Fibroblast of peridontal ligament (primary cell): ENCODE measurements around the gene PROCA1.

Experiments used
- DNase-seq: peaks from one replicate; pipeline ENCODE4 v3.0.0-alpha.2; 2010; ENCODE audit errors: extremely low read depth

PROCA1 gene

DNA sequence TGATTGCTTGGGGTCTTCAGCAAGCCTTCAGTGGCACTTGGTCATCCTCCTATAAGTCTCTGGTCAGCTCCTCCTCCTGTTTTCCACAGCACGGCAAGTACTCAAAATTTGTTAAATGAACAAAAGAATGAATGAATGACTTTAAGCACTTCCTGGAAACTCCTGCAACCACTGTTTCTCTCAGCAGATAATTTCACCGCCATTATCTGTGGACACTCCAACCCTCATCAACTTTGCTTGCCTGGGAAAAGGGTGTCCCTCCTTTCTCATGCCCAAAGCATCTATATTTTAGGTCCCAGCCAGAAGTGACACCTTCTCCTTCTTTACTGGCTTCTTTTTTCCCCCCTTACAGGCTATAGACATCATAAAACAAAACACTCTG, 4.4 kb downstream of the PROCA1 start:
- DNase-seq: no peak

DNA sequence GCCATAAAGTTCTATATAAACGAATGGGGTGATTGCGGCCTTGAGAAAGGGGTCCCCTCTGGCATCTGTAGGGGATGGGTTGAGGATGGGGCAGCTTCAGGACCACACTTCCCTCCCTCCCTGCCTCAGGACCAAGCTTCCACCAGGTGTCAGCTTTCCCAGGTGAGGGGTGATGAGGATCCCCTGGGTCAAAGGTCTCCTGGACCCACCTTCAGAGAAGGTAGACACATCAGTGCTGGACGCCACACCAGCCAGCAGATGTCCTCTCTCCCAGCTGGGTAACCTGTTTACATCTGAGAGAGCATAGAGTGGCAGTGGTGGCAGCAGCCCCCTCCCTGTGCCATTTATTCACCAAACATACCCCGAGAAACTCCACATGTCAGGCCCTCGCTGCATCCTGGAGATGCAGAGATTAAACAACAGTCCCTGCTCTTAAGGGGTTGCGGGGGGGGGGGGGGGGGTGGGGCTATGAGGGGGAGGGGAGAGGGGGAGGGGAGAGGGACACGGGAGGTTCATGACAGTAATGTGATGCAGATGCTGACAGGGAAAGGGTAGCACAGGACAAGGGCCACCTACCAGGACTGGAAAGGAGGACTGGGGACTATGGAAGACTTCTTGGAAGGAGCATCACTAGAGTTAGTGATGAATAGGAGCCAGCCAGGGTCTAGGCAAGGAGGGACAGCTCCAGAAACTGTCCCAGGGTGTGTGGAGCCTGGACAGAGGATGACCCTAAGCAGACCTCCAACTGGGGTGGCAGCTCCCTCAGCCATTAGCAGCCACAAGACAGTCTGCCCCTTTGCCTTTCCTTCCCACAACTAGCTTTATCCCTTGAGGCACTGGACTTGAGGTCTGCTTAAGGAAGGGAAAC, 5.0 kb downstream of the PROCA1 start:
- DNase-seq: no peak

GRCh38 chr17:28705728-28706334, 5.9 kb downstream of the PROCA1 start:
- DNase-seq: no peak

DNA sequence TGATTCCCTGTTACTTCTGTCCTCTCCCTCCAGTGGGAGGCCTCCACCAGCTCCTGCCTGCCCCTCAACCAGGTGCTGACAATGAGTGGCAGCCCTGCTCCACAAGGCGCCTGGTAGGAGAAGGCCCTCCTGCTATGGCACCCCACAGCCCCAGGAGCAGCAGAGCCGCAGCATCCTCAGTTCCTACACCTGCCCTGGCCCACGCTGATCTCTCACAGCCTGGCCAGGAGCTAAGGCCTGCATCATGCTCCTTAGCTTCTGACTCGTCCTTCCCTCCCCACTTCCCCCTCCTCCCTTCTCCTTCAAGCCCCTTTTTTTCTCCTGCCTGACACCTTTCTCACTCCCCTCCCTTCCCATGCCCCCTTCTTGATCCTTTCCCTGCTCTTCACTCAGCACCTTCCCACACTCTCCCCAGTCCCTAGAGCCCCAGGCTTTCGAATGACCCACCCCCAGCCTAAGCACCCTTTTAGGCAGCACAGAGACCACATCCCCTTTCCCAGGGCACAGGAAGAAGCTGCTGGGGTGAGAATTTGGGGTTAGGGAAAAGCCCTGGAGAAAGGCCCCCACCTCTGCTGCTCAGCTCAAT, 6.5 kb downstream of the PROCA1 start:
- no peak for DNase-seq

DNA sequence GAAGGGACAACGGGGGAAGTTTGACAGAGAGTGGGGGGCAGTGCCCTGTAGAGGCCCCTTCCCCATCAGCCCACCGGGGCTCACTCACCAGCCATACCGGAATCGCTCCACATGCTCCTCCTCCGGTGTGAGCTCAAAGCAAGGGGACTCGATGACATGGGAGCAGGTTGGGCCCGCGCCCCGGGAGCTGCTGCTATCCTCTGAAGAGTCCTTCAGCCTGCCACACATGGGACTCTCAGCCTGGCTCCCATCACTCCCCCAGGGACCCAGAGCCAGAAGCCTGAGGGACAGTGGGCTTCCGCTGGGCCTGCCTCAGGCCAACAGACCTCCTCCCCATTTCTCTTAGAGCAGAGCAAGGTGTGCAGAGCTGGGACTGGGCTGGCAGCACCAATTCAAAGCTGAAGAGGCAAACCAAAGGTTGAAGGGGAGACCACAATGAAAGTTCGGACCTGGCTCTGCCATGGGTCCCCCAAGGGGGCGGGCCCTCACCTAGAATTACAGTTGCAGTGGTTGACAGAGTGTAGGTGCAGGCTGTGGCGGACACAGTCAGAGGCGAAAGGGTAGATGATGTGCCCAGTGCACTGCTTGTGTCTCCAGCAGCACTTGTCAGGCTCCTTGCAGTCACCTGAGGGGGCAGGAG, 7.3 kb downstream of the PROCA1 start:
- no peak for DNase-seq

DNA sequence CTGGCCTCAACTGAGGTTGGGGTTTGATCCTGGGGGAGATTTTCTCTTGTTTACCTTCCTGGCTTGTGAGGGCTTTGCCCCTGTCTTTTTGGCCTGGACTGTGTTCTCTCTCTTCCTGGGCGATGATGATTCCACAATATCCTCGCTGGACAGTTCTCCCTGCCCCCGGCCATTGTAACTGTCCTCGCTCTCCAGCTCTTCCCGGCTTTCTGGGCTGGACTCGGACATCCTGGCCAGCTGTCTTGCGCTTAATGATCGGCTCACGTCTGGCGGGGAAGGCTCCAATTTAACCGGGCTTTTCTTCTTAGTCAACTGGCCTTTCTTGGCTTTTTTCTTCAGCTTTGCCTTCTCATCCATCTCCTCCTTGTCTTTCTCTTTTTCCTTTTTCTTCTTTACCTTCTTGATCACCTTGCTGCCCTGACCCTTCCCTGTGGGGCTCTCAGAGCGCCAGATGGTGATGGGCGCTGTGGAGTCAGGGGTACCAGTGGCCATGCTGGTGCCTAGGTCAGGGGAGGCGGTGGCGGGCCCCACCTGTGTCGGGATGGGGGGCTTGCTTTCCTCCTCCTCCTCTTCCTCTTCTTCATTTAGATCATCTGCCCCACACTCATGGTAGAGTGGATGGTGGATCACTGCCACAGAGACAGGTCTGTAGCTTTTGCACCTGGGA, 8.0 kb downstream of the PROCA1 start:
- no peak for DNase-seq

DNA sequence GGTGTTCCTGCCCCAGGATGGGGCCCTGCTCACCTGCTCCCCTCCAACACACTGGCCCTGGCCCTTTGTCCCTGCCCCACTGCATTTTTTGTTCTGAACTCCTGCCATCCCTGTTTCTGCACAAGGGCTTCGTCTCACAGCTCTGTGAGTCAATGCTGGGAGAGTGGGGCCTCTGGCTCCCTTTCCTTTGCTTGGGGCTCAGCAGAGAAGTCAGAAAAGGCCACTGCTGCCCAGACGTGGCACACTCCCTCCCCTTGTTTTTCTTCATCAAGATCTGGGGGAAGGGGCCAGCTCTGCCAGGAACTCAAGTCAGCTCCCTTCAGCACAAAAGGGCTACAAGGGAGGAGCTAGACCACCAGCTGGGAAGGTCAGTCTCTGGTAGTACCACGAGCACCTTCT, 8.9 kb downstream of the PROCA1 start:
- no peak for DNase-seq

DNA sequence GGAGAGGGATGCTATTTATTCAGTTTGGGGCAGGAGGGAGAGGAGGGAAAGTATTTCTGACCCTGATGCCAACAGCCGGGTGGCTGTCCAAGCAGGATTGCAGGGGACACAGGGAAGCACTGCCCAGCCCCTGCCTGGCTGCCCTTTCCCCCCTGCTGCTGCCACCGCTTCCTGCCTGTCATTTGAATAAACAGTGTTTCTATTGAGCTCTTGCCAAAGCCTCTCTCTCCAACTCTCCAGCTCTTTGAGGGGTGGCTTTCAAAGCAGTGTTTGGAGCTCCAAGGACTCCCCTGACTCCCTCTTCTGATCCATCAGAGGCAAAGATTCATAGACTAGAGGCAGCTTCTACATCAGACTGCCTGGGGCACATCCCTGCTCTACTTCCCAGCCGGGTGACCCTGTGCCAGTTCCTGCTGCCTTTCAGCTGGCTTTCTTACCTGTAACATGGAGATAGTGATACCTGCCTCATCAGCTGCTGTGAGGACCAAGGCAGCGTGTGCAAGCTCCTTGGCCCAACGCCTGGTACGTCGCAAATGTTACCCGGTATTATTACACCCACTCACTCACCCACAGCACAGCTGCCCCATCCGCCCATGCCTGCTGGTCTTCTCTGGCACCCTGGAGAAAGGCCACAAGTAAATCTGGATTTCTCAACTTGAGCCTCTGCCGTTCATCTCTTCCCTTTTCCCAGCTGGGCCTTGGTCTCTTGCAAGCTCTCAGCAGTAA, 9.5 kb downstream of the PROCA1 start:
- DNase-seq: no peak

GRCh38 chr17:28700830-28701492, 10.7 kb downstream of the PROCA1 start:
- DNase-seq: no peak

- no peak for DNase-seq
These were observed 11.4 kb downstream of the PROCA1 start for GRCh38 chr17:28700278-28700677.

DNA sequence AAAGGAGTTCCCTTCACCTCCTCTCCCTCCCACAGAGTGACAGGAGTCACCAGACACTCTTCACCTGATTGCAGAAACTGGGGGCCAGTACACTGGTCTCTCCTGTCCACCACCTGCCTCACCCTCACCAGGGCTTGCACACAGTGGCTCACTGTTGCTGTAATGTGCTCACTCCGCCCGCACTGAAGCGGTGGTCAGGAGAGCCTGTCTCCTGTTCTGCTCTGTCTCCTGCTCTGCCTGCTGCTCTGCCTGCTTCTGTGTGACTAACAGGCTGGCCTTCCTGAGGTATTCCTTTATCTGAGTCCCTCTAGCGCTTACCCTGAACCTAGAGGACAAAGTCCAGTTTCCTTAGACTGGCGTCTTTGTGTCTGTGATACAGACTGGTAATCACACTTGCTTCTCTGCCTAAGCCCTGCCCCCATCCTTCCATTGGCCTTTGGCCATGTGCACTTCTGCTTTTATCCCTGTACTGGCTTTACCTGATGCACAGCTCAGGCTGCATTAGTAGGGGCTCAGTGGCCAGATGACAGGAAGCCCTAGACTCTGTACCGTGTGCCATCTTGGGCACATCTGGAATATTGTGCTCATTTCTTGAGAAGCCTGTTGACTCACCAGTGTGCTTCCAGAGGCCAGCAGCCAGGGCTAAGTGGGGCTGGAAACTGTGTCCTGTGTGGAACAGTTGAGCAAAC, 13.3 kb downstream of the PROCA1 start:
- no peak for DNase-seq

DNA sequence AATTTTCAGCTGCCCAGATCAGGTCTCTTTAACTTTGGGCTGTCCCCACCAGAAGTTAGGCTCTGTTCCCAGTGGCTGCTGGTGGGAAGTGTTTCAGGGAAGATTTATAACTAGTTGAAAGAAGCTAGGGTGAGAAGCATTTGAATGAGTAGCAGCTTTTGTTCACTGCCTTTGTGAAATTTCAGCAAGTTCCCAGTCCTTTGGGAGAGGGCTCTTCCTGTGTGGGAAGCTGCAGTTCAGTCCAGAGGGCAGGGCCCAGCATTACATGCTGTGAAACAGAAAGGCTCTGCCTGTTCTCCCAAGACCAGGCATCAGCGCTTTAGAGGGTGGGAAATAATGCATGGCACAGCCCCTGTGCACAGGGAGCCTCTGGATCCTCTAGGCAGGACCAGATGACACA, 17.8 kb downstream of the PROCA1 start:
- DNase-seq: no peak

DNA sequence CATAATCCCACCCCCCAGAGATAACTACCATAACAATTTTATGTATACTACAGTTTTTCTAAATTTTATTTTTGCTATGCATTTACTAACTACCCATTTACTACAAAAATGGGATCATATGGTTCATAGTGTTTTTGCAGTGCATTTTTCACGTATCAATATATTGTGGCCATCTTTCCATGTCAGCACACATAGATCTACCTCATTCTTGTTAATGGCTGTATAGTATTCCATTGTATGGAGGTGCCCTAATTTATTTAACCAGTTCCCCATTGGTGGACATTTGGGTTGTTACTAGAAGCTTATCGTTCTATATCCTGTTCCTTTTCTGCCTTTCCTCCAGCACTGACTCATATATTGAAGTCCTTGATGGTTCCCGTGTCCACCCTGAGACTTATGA, 22.7 kb downstream of the PROCA1 start:
- DNase-seq: no peak

DNA sequence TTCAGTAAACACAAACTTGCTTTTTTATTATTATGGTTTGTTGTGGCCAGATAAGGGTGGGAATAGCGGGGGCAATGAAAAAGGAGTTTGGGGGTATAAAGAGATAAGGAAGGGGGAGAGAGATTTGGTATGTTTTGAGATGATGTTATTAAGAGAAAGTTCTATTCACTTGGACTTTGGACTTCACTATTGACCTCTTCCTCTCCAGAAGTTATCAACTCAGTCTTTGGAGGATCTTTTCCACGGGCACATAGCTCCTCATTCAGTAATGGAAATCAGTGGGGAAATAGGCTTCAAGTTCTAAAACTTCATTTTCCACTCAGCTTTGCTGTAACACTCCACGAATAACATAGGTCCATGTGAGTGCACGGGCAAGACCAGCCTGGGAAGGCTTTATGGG, 23.2 kb downstream of the PROCA1 start:
- DNase-seq: no peak

DNA sequence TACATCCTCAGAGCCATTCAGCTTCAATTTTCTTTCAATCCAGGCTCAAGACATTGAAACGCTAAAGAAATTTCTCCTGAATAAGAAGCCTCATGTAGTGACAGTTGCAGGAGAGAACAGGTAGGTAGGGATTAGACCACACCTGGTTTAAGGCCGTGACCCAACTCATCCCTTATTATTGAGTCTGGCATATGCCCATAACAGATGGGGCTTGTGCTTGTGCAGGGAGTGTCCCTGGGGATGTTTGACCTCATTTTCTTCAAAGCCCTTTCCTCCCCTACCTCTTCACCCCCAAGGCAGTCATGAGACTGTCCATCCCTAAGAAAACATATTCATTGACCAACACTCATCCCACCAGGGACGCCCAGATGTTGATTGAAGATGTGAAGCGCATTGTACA, 25.4 kb downstream of the PROCA1 start:
- DNase-seq: no peak

DNA sequence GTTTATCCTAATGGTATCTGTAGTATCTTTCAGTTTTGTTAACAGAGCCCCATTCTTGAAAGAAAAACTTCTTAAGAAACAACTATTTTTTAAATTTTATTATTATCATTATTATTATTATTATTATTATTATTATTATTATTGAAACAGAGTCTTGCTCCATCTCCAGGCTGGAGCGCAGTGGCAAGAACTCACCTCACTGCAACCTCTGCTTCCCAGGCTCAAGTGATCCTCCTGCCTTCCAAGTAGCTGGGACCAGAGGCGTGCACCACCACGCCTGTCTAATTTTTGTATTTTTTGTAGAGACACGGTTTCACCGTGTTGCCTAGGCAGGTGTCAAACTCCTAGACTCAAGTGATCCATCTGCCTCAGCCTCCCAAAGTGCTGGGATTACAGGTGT, 26.3 kb downstream of the PROCA1 start:
- DNase-seq: no peak

GRCh38 chr17:28684963-28685362, 26.7 kb downstream of the PROCA1 start:
- DNase-seq: peak; percentile 41

DNA sequence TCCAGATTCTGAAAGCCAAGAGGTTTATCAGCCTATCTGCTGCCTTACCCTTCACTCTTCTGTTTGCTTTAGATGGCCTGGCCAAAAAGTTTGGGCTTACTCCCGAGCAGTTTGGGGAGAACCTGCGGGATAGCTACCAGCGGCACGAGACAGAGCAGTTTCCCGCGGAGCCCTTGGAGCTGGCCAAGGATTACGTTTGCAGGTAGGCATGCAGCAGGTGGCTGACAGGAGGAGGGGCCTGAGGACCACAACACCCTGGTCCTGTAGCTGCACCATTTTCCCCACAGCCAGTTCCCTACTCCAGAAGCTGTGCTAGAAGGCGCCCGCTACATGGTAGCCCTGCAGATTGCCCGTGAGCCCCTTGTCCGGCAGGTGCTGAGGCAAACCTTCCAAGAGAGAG, 29.0 kb downstream of the PROCA1 start:
- no peak for DNase-seq

DNA sequence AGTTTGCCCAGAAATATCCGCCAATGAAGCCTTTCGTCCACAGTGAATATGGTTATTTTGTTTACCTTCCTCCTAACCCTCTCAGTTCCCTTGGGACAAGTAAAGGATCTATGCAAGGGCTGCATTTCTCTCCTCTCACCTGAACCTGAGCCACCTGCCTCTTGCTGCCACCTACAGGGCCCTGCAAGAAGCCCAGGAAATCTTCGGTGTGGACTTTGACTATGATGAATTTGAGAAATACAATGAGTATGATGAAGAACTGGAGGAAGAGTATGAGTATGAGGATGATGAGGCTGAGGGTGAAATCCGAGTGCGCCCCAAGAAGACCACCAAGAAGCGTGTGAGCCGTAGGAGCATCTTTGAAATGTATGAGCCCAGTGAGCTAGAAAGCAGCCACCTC, 35.7 kb downstream of the PROCA1 start:
- no peak for DNase-seq

- peak; percentile 43 for DNase-seq
These were observed 36.2 kb downstream of the PROCA1 start for GRCh38 chr17:28675490-28675889.
